GM12864 (cell line): ENCODE measurements around the gene ACSM5.

Source experiments
- DNase-seq: peaks from one replicate; pipeline ENCODE4 v3.0.0-alpha.2; 2011; ENCODE audit warnings: low read depth
- H3K4me3 ChIP-seq: 2 replicates; pipeline ENCODE4 v1.5.1; 2011; ENCODE audit warnings: mild to moderate bottlenecking, low read depth, low read length, control low read depth
- CTCF ChIP-seq: IDR thresholded peaks from 2 replicates; pipeline ENCODE4 v1.5.1; 2011; ENCODE audit warnings: low read depth, mild to moderate bottlenecking, moderate library complexity, low read length, control low read depth, inconsistent platforms; ENCODE audit errors: missing control alignments

The ACSM5 gene

GRCh38 chr16:20397468-20398074 lies 11.8 kb upstream of the ACSM5 start:
- DNase-seq, result no peak
- no peak for TF ChIP-seq CTCF
- H3K4me3 ChIP-seq, result no peak overlapping the region

GRCh38 chr16:20398603-20399002 lies 10.7 kb upstream of the ACSM5 start:
- H3K4me3 ChIP-seq, result no peak overlapping the region
- no peak for DNase-seq
- no peak for TF ChIP-seq CTCF

- TF ChIP-seq CTCF, result no peak
- no peak for DNase-seq
- H3K4me3 ChIP-seq, result no peak overlapping the region
These were observed 10.1 kb upstream of the ACSM5 start for GRCh38 chr16:20399185-20399584.

GRCh38 chr16:20401066-20401465 lies 8.3 kb upstream of the ACSM5 start:
- no peak for TF ChIP-seq CTCF
- H3K4me3 ChIP-seq, result no peak overlapping the region
- no peak for DNase-seq

GRCh38 chr16:20401475-20402016 lies 7.8 kb upstream of the ACSM5 start:
- no peak for DNase-seq
- no peak for TF ChIP-seq CTCF
- H3K4me3 ChIP-seq, result no peak overlapping the region

- TF ChIP-seq CTCF, result no peak
- no peak overlapping the region for H3K4me3 ChIP-seq
- DNase-seq, result no peak
These were observed 6.7 kb upstream of the ACSM5 start for GRCh38 chr16:20402651-20403050.

GRCh38 chr16:20404637-20405036 lies 4.7 kb upstream of the ACSM5 start, which contains the start of gene PDILT:
TSS of gene PDILT (minus strand) at chr16:20404737. CDS start at chr16:20399300, 5,437 bp downstream.
- no peak for DNase-seq
- no peak for TF ChIP-seq CTCF
- no peak within 1 kb of the TSS for H3K4me3 ChIP-seq
